GM23338 (cell line): ENCODE data around the gene GALNT1. TPM values are rescaled to one million over a fixed set of nuclear protein-coding genes. Genes with fewer than 3 reads are reported as not detected.
A peak's percentile ranks its signal among the peaks of the same experiment; 100 is the strongest.

Source experiments
- ATAC-seq: fragments of 200-7000 bp; cut with Tn5 transposase; 3 replicates; pipeline ENCODE4 v1.9.1; 2020
- DNase-seq: peaks from one replicate; pipeline ENCODE4 v3.0.0-alpha.2; 2015; ENCODE audit warnings: low spot score
- H2AFZ ChIP-seq: fragments of 200-600 bp; sonication (generic); 2 replicates; pipeline ENCODE4 v1.8.0; 2016; ENCODE audit warnings: antibody characterized with exemption, mild to moderate bottlenecking, moderate library complexity
- H3F3A ChIP-seq: fragments of 200-600 bp; sonication (generic); replicated peaks from 2 replicates; pipeline ENCODE4 v1.8.0; 2017; ENCODE audit warnings: antibody characterized with exemption, mixed run types, low read depth
- H3K27ac ChIP-seq: fragments of 200-600 bp; sonication (generic); 2 replicates; pipeline ENCODE4 v1.6.1; 2016; ENCODE audit warnings: low read depth
- H3K27me3 ChIP-seq: fragments of 200-600 bp; sonication (generic); 2 replicates; pipeline ENCODE4 v1.8.0; 2016; ENCODE audit warnings: mild to moderate bottlenecking, mixed run types, moderate library complexity; ENCODE audit not compliant: insufficient read depth
- H3K36me3 ChIP-seq: fragments of 200-600 bp; sonication (generic); 2 replicates; pipeline ENCODE4 v1.8.0; 2016; ENCODE audit warnings: mild to moderate bottlenecking; ENCODE audit not compliant: insufficient read depth
- H3K4me1 ChIP-seq: fragments of 200-600 bp; sonication (generic); 2 replicates; pipeline ENCODE4 v1.8.0; 2016; ENCODE audit warnings: mild to moderate bottlenecking, moderate library complexity; ENCODE audit not compliant: insufficient read depth
- H3K4me2 ChIP-seq: fragments of 200-600 bp; sonication (generic); 2 replicates; pipeline ENCODE4 v1.7.1; 2017; ENCODE audit warnings: mixed run types
- H3K4me3 ChIP-seq: fragments of 200-600 bp; sonication (generic); 2 replicates; pipeline ENCODE4 v1.6.1; 2016; ENCODE audit warnings: mixed run types
- H3K79me2 ChIP-seq: fragments of 200-600 bp; sonication (generic); replicated peaks from 2 replicates; pipeline ENCODE4 v1.8.0; 2017; ENCODE audit warnings: mild to moderate bottlenecking; ENCODE audit not compliant: insufficient read depth
- H3K9me2 ChIP-seq: fragments of 200-600 bp; sonication (generic); 2 replicates; pipeline ENCODE4 v1.8.0; 2017; ENCODE audit not compliant: insufficient read depth
- H4K20me1 ChIP-seq: fragments of 200-600 bp; sonication (generic); replicated peaks from 2 replicates; pipeline ENCODE4 v1.8.0; 2017; ENCODE audit warnings: mild to moderate bottlenecking; ENCODE audit not compliant: insufficient read depth
- H3K27ac Mint-ChIP-seq: 2 replicates; pipeline ENCODE4 v1.8.0; 2020; ENCODE audit warnings: inconsistent platforms, mild to moderate bottlenecking, moderate library complexity, mixed read lengths
- H3K27me3 Mint-ChIP-seq: 3 replicates; pipeline ENCODE4 v1.8.0; 2022; ENCODE audit warnings: low read depth, mild to moderate bottlenecking, moderate library complexity, mixed read lengths, inconsistent platforms; ENCODE audit not compliant: insufficient read depth, poor library complexity
- H3K36me3 Mint-ChIP-seq: 3 replicates; pipeline ENCODE4 v1.8.0; 2021; ENCODE audit warnings: low read depth, mild to moderate bottlenecking, inconsistent platforms, moderate library complexity, mixed read lengths
- H3K4me1 Mint-ChIP-seq: 3 replicates; pipeline ENCODE4 v1.8.0; 2020; ENCODE audit warnings: mild to moderate bottlenecking, inconsistent platforms, mixed read lengths
- H3K4me3 Mint-ChIP-seq: 3 replicates; pipeline ENCODE4 v1.8.0; 2021; ENCODE audit warnings: moderate library complexity, mild to moderate bottlenecking, inconsistent platforms, mixed read lengths
- H3K9me3 Mint-ChIP-seq: 3 replicates; pipeline ENCODE4 v1.8.0; 2020; ENCODE audit warnings: moderate library complexity, mild to moderate bottlenecking, inconsistent platforms, mixed read lengths
- EZH2 ChIP-seq: fragments of 200-600 bp; sonication (generic); IDR thresholded peaks from one replicate; pipeline ENCODE4 v1.8.0; 2017; ENCODE audit warnings: antibody characterized with exemption, mild to moderate bottlenecking, low read depth; ENCODE audit not compliant: unreplicated experiment
- EZH2phosphoT487 ChIP-seq: fragments of 200-600 bp; sonication (generic); IDR thresholded peaks from one replicate; pipeline ENCODE4 v1.8.1; 2018; ENCODE audit warnings: antibody characterized with exemption; ENCODE audit not compliant: unreplicated experiment
- JUNB ChIP-seq: IDR thresholded peaks from one replicate; pipeline ENCODE4 v1.6.1; 2016; ENCODE audit warnings: antibody characterized with exemption; ENCODE audit not compliant: unreplicated experiment
- NANOG ChIP-seq: IDR thresholded peaks from 2 replicates; pipeline ENCODE4 v1.6.1; 2016; ENCODE audit warnings: antibody characterized with exemption, borderline replicate concordance
- POLR2AphosphoS5 ChIP-seq: IDR thresholded peaks from 2 replicates; pipeline ENCODE4 v1.6.1; 2016; ENCODE audit warnings: antibody characterized with exemption, low read depth
- polyA plus RNA-seq: library from polyadenylated mRNA; unstranded; fragments of >200 nt; fragmentation: Nextera tagmentation; extraction: Ambion mirVana; gene quantifications from 2 replicates; pipeline ENCODE4 v1.2.1, GENCODE V29; 2016
- total RNA-seq: library from RNA; depleted of rRNA; stranded (reverse); fragments of >200 nt; shearing (Covaris generic); gene quantifications from 2 replicates; pipeline ENCODE4 v1.2.3, GENCODE V29; 2014
- TF ChIP-seq, protein P1 (sequence below), 2 experiments: fragments of 200-600 bp in 1 of 2; sonication (generic) in 1 of 2; conservative IDR thresholded peaks; 2 replicates each; pipeline versions ENCODE4 v1.5.1 to v1.6.1; 2016 to 2017; ENCODE audit warnings: antibody characterized with exemption in 2 of 2, low read depth in 2 of 2, mild to moderate bottlenecking in 2 of 2, moderate library complexity in 1 of 2
- TF ChIP-seq, protein P2 (sequence below): IDR thresholded peaks from one replicate; pipeline ENCODE4 v1.6.1; 2018; ENCODE audit warnings: antibody characterized with exemption; ENCODE audit not compliant: unreplicated experiment

The GALNT1 gene
- total and polyA plus RNA-seq, 2 experiments from 2014 or later = 37.4 to 60.8 TPM

DNA sequence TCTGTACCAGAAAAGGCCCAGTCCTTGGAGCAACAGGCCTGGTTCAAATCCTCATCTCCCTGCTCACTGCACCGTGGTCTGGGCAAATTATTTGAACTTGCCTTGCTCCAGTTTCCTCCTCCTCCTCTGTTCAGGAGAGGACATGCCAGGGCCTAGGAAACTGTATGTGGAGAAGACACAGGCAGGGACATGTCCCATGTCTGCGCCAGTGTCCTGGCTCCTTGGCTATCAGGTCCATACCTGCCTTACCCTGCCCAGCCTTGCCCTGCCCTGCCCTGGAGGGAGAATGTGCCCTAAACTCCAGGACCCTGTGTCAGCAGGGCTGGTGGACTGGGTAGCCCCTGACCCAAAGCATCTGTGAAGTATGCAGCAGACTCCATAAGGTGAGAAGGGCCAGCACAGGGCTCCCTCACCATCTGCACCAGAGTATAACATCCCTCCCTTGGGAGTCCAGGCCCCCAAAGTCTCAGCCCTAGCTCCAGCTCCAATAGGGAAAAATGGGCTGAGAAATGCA is 165.3 kb downstream of the GALNT1 start:
- Histone ChIP-seq H3K27me3 (no peaks in the 10 kb centered on the region), H3K4me2 (no peak overlapping the region), H3F3A (no peaks in the 10 kb centered on the region), H4K20me1 (no peaks in the 10 kb centered on the region), H3K4me1 (peaks cover 3% of the 10 kb centered on the region; the same call in 1 of the 2 replicates), H3K27ac (no peak overlapping the region), H2AFZ (no peak overlapping the region), H3K36me3 (no peaks in the 10 kb centered on the region), H3K9me2 (no peaks in the 10 kb centered on the region), H3K4me3 (no peak overlapping the region), H3K79me2 (no peaks in the 10 kb centered on the region)
- DNase-seq (no peak), ATAC-seq (no peak)
- TF ChIP-seq JUNB = no peak
- peaks cover 18% of the 10 kb centered on the region for H3K4me1 Mint-ChIP-seq
- peaks cover 7% of the 10 kb centered on the region; the same call in 2 of the 3 replicates for H3K36me3 Mint-ChIP-seq
- H3K27ac Mint-ChIP-seq = no peak overlapping the region
- H3K9me3 Mint-ChIP-seq = no peaks in the 10 kb centered on the region; the same call in 2 of the 3 replicates
- no peak overlapping the region for H3K4me3 Mint-ChIP-seq
- H3K27me3 Mint-ChIP-seq = peaks cover 9% of the 10 kb centered on the region

DNA sequence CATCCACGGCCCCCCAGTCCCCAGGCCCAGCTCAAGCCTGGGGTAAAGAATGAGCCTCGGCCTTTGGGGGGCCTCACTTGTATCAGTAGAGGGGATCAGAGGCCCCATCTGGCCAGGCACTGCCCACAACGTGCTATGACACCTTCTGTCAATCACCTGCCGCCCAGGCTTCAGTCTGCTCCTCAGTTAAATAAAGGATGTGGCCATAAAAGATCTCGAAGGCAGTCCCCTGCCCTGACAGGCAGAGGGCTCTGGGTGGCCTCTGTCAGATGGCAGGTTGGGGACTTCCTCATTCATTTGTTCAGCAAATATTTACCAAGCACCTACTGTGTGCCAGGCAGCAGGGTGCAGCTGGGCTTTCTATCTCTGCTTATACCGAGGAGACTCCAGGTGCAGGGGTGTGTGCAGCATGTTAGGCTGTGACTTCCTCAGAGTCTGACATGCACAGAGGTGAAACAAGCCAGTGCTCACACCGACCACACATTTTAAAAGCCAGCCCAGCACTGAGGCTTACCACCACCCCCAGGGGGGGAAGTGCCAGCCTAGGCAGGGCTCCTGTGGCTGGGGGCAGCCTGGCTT is 166.4 kb downstream of the GALNT1 start:
- no peak overlapping the region for H3K27ac Mint-ChIP-seq
- peaks cover 9% of the 10 kb centered on the region for H3K27me3 Mint-ChIP-seq
- peaks cover 3% of the 10 kb centered on the region; the same call in 1 of the 2 replicates for H3K4me1 ChIP-seq
- no peaks in the 10 kb centered on the region for H3F3A ChIP-seq
- H4K20me1 ChIP-seq = no peaks in the 10 kb centered on the region
- ATAC-seq (peak; percentile 65), DNase-seq (no peak)
- H3K36me3 ChIP-seq = no peaks in the 10 kb centered on the region
- no peak overlapping the region for H3K4me3 Mint-ChIP-seq
- peaks cover 18% of the 10 kb centered on the region for H3K4me1 Mint-ChIP-seq
- H3K9me2 ChIP-seq = no peaks in the 10 kb centered on the region
- no peaks in the 10 kb centered on the region for H3K27me3 ChIP-seq
- no peak overlapping the region for H3K27ac ChIP-seq
- no peak overlapping the region for H2AFZ ChIP-seq
- H3K4me2 ChIP-seq = no peak overlapping the region
- H3K36me3 Mint-ChIP-seq = peaks cover 7% of the 10 kb centered on the region
- H3K9me3 Mint-ChIP-seq = no peaks in the 10 kb centered on the region; the same call in 2 of the 3 replicates
- H3K79me2 ChIP-seq = no peaks in the 10 kb centered on the region
- no peak overlapping the region for H3K4me3 ChIP-seq
- TF ChIP-seq EZH2phosphoT487 (no peak), EZH2 (no peak)
- TF ChIP-seq, protein P1, sequence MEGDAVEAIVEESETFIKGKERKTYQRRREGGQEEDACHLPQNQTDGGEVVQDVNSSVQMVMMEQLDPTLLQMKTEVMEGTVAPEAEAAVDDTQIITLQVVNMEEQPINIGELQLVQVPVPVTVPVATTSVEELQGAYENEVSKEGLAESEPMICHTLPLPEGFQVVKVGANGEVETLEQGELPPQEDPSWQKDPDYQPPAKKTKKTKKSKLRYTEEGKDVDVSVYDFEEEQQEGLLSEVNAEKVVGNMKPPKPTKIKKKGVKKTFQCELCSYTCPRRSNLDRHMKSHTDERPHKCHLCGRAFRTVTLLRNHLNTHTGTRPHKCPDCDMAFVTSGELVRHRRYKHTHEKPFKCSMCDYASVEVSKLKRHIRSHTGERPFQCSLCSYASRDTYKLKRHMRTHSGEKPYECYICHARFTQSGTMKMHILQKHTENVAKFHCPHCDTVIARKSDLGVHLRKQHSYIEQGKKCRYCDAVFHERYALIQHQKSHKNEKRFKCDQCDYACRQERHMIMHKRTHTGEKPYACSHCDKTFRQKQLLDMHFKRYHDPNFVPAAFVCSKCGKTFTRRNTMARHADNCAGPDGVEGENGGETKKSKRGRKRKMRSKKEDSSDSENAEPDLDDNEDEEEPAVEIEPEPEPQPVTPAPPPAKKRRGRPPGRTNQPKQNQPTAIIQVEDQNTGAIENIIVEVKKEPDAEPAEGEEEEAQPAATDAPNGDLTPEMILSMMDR (conservative IDR thresholded peaks at IDR 0.05; ENCODE audit: low read depth in 2 of 2) = 0 out of 4 replicates have a peak, but pooled peaks of 1 of the 2 experiments have one; percentile 11

DNA sequence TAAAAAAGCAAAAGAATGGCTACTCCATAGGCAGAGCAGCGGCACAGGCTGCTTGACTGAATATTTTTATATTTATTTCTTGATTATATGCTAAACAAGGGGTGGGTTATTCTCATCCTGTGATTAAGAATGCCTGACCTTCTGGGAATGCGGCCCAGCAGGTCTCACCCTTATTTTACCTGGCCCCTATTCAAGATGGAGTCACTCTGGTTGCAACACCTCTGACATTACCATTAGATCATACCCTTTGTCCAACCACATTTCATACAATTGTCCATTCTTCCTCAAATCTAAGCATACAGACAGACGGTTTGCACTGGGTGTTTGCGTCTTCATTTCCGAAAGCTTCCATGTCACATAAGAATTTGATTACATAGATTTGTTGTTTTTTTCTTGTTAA is 168.2 kb downstream of the GALNT1 start:
- Histone ChIP-seq H3K27me3 (no peaks in the 10 kb centered on the region), H3K4me3 (no peak overlapping the region), H3K9me2 (no peaks in the 10 kb centered on the region), H3K27ac (no peak overlapping the region), H4K20me1 (no peaks in the 10 kb centered on the region), H3K4me1 (peaks cover 10% of the 10 kb centered on the region; the same call in 1 of the 2 replicates), H3K79me2 (no peaks in the 10 kb centered on the region), H2AFZ (no peak overlapping the region), H3K36me3 (no peaks in the 10 kb centered on the region), H3K4me2 (no peak overlapping the region), H3F3A (no peaks in the 10 kb centered on the region)
- DNase-seq (no peak), ATAC-seq (no peak)
- Mint-ChIP-seq H3K36me3 (peaks cover 7% of the 10 kb centered on the region), H3K27me3 (peaks cover 11% of the 10 kb centered on the region), H3K4me3 (no peak overlapping the region), H3K27ac (no peak overlapping the region), H3K9me3 (no peaks in the 10 kb centered on the region; the same call in 2 of the 3 replicates), H3K4me1 (peaks cover 29% of the 10 kb centered on the region)
- TF ChIP-seq EZH2phosphoT487 (no peak), POLR2AphosphoS5 (no peak), JUNB (no peak), NANOG (no peak), EZH2 (no peak)
- TF ChIP-seq, protein P2, sequence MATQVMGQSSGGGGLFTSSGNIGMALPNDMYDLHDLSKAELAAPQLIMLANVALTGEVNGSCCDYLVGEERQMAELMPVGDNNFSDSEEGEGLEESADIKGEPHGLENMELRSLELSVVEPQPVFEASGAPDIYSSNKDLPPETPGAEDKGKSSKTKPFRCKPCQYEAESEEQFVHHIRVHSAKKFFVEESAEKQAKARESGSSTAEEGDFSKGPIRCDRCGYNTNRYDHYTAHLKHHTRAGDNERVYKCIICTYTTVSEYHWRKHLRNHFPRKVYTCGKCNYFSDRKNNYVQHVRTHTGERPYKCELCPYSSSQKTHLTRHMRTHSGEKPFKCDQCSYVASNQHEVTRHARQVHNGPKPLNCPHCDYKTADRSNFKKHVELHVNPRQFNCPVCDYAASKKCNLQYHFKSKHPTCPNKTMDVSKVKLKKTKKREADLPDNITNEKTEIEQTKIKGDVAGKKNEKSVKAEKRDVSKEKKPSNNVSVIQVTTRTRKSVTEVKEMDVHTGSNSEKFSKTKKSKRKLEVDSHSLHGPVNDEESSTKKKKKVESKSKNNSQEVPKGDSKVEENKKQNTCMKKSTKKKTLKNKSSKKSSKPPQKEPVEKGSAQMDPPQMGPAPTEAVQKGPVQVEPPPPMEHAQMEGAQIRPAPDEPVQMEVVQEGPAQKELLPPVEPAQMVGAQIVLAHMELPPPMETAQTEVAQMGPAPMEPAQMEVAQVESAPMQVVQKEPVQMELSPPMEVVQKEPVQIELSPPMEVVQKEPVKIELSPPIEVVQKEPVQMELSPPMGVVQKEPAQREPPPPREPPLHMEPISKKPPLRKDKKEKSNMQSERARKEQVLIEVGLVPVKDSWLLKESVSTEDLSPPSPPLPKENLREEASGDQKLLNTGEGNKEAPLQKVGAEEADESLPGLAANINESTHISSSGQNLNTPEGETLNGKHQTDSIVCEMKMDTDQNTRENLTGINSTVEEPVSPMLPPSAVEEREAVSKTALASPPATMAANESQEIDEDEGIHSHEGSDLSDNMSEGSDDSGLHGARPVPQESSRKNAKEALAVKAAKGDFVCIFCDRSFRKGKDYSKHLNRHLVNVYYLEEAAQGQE = no peak
